ENCODE data around the gene CEP57. TPM values are rescaled to one million over a fixed set of nuclear protein-coding genes. Genes with fewer than 3 reads are reported as not detected.

CEP57 gene
- total RNA-seq, 1 experiment from 2014 or later, result 58.0 TPM

GRCh38 chr11:95790933-95791708, 823 bp downstream of the CEP57 start:
- H3K4me2 ChIP-seq (ENCODE audit: insufficient read depth, insufficient read length, low read length), result peak overlapping the region; percentile 93
- peak overlapping the region; percentile 73 for H4K91ac ChIP-seq (ENCODE audit: insufficient read length, low read depth, low read length)
- no peak overlapping the region for H2BK12ac ChIP-seq (ENCODE audit: insufficient read length, low read depth, low read length)
- no peak overlapping the region for H2BK15ac ChIP-seq (ENCODE audit: low read depth, low read length)
- H2BK5ac ChIP-seq (ENCODE audit: insufficient read length, low read length), result no peak overlapping the region
- no peaks in the 10 kb centered on the region for H3K79me1 ChIP-seq (ENCODE audit: insufficient read depth, low read depth, low read length, poor library complexity, severe bottlenecking)
- H3K4me1 ChIP-seq (ENCODE audit: insufficient read depth, low read length), result no peaks in the 10 kb centered on the region
- Mint-ChIP-seq H3K27ac (peak overlapping the region; percentile 100), H3K9me3 (no peaks in the 10 kb centered on the region), H3K4me1 (peaks cover 36 to 40% of the 10 kb centered on the region in 2 experiments), H3K4me3 (peak overlapping the region; percentile 95 to 98), H3K36me3 (ENCODE audit: insufficient read depth in 1 of 3, low read depth in 3 of 3) (peaks cover 7 to 28% (median 15%) of the 10 kb centered on the region in 3 experiments; a peak in 6 of 7 replicates), H3K27me3 (ENCODE audit: low read depth) (no peaks in the 10 kb centered on the region)
- WGBS (ENCODE audit: extremely low coverage, insufficient read length, low lambda C conversion rate), result no CpG with 5 or more reads among the region's 29 CpGs
- peak overlapping the region; percentile 95 for H3K27ac ChIP-seq (ENCODE audit: insufficient read length, low read depth, low read length)
- H4K20me1 ChIP-seq (ENCODE audit: control insufficient read depth, insufficient read depth, insufficient read length), result no peaks in the 10 kb centered on the region
- no peak overlapping the region for H3T11ph ChIP-seq (ENCODE audit: low read length)
- H3K18ac ChIP-seq (ENCODE audit: insufficient read length, low read depth, low read length), result peak overlapping the region; percentile 98
- H4K5ac ChIP-seq (ENCODE audit: insufficient read length, low read depth, low read length), result no peak overlapping the region
- peak overlapping the region; percentile 98 for H3K9ac ChIP-seq (ENCODE audit: extremely low read depth, insufficient read length, low read length)
- H3K56ac ChIP-seq (ENCODE audit: insufficient read length, low read depth, low read length), result no peak overlapping the region
- H3K23ac ChIP-seq (ENCODE audit: insufficient read length, low read depth, low read length), result no peak overlapping the region
- no peak overlapping the region for H2BK120ac ChIP-seq (ENCODE audit: low read depth, low read length, poor library complexity, severe bottlenecking)
- DNase-seq, result peak; percentile 66
- peaks cover 8% of the 10 kb centered on the region for H3K23me2 ChIP-seq (ENCODE audit: insufficient read length, low read depth, low read length, poor library complexity, severe bottlenecking)
- no peak overlapping the region for H4K8ac ChIP-seq (replicated peaks; ENCODE audit: insufficient read length, low read depth, low read length)
- no peaks in the 10 kb centered on the region for H3K27me3 ChIP-seq (ENCODE audit: insufficient read depth, low read length)
- H3K9me3 ChIP-seq (ENCODE audit: control insufficient read depth, low read depth, low read length), result no peaks in the 10 kb centered on the region
- H3K4ac ChIP-seq (ENCODE audit: low read depth, low read length), result peak overlapping the region; percentile 36; the same call in 1 of the 2 replicates
- TF ChIP-seq CTCF (conservative IDR thresholded peaks at IDR 0.05), result no peak
- no peak overlapping the region for H2AK5ac ChIP-seq (ENCODE audit: insufficient read length, low read length)
- H2BK20ac ChIP-seq (ENCODE audit: low read depth, low read length, poor library complexity, severe bottlenecking), result no peak overlapping the region
- peaks cover 22% of the 10 kb centered on the region; the same call in 1 of the 2 replicates for H3K79me2 ChIP-seq (ENCODE audit: insufficient read depth, low read length)
- no peak overlapping the region for H2AFZ ChIP-seq (ENCODE audit: low read length)
- H3K14ac ChIP-seq (ENCODE audit: insufficient read depth, low read length), result peak overlapping the region; percentile 98

Measured in H9 (cell line).